ENCODE data around the gene TLR3.

DNA sequence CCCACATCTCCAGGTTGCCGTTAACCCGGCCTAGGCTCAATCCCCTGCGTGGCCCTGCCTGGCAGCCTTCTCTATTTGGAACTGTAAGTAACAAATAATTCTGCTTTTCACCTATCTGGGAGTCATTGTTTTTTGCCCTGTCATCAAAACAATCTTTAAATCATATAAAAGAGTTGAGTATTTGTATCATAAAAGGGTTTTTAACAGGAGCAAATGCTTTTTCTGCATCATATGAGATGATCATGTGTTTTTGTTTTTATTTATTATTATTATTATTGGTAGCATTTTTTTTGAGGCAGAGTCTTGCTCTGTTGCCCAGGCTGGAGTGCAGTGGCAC is 10.0 kb upstream of the TLR3 start:
- TF ChIP-seq GATA3 (IDR thresholded peaks at IDR 0.05; ENCODE audit: low read depth, low read length) = no peak
- no peak for TF ChIP-seq GATA2 (IDR thresholded peaks at IDR 0.05; ENCODE audit: low read depth, low read length)
